Measurements from ENCODE around the gene EML6.

EML6 gene

GRCh38 chr2:54775710-54776109 lies 52.2 kb downstream of the EML6 start:
- H2AK5ac ChIP-seq (ENCODE audit: low read depth, low read length) = no peak overlapping the region
- no peaks in the 10 kb centered on the region for H3K36me3 ChIP-seq (replicated peaks in 1 of 2; ENCODE audit: control insufficient read depth in 2 of 2, insufficient read depth in 2 of 2, low read length in 2 of 2)
- no peak for DNase-seq (ENCODE audit: low spot score)

GRCh38 chr2:54776494-54776893 lies 53.0 kb downstream of the EML6 start:
- Histone ChIP-seq H3K4me3 (ENCODE audit: low read length in 2 of 2) (no peak overlapping the region), H4K91ac (ENCODE audit: low read depth, low read length, poor library complexity) (no peak overlapping the region), H3K27ac (replicated peaks; ENCODE audit: low read length) (no peak overlapping the region), H3K9me3 (replicated peaks in 1 of 2; ENCODE audit: control insufficient read depth in 2 of 2, insufficient read depth in 1 of 2, low read depth in 1 of 2, low read length in 2 of 2) (peaks cover 3 to 18% of the 10 kb centered on the region in 2 donors), H3K4ac (ENCODE audit: low read length) (no peak overlapping the region), H3K9ac (ENCODE audit: low read depth, low read length, poor library complexity) (no peak overlapping the region), H2AFZ (ENCODE audit: low read length) (no peak overlapping the region), H2BK5ac (ENCODE audit: low read length) (no peak overlapping the region), H3K79me1 (ENCODE audit: low read depth, low read length) (no peaks in the 10 kb centered on the region), H3K36me3 (replicated peaks in 1 of 2; ENCODE audit: control insufficient read depth in 2 of 2, insufficient read depth in 2 of 2, low read length in 2 of 2) (no peaks in the 10 kb centered on the region), H2BK12ac (ENCODE audit: low read length) (no peak overlapping the region), H3K4me1 (ENCODE audit: control insufficient read depth in 2 of 2, insufficient read depth in 1 of 2, low read depth in 1 of 2, low read length in 2 of 2) (no peaks in the 10 kb centered on the region), H3K27me3 (ENCODE audit: control insufficient read depth in 3 of 3, insufficient read depth in 3 of 3, low read depth in 1 of 3, low read length in 3 of 3) (no peaks in the 10 kb centered on the region), H2AK5ac (ENCODE audit: low read depth, low read length) (no peak overlapping the region), H2BK15ac (ENCODE audit: low read length) (no peak overlapping the region), H3K4me2 (ENCODE audit: insufficient read depth, low read length, poor library complexity, severe bottlenecking) (no peak overlapping the region), H2BK120ac (ENCODE audit: low read depth, low read length) (no peak overlapping the region), H3K18ac (ENCODE audit: low read length) (no peak overlapping the region), H3K23ac (ENCODE audit: low read depth, low read length, poor library complexity) (no peak overlapping the region), H3K14ac (ENCODE audit: low read length) (no peak overlapping the region), H4K8ac (ENCODE audit: low read depth, low read length) (no peak overlapping the region)
- no peak for DNase-seq (ENCODE audit: low spot score)
- no CpG with 5 or more reads among the region's 2 CpGs for WGBS, 2 donors (ENCODE audit: extremely low coverage in 2 of 2, insufficient read length in 2 of 2, insufficient replicate concordance in 1 of 2)

More at GRCh38 chr2:54775710-54776109, 52.2 kb downstream of the EML6 start:
- Histone ChIP-seq H3K27me3 (ENCODE audit: control insufficient read depth in 3 of 3, insufficient read depth in 3 of 3, low read depth in 1 of 3, low read length in 3 of 3) (no peaks in the 10 kb centered on the region), H2AFZ (ENCODE audit: low read length) (no peak overlapping the region), H2BK15ac (ENCODE audit: low read length) (no peak overlapping the region), H3K4me2 (ENCODE audit: insufficient read depth, low read length, poor library complexity, severe bottlenecking) (no peak overlapping the region), H3K18ac (ENCODE audit: low read length) (no peak overlapping the region), H3K4ac (ENCODE audit: low read length) (no peak overlapping the region), H2BK5ac (ENCODE audit: low read length) (no peak overlapping the region), H4K91ac (ENCODE audit: low read depth, low read length, poor library complexity) (no peak overlapping the region), H3K9me3 (replicated peaks in 1 of 2; ENCODE audit: control insufficient read depth in 2 of 2, insufficient read depth in 1 of 2, low read depth in 1 of 2, low read length in 2 of 2) (peaks cover 3 to 18% of the 10 kb centered on the region in 2 donors), H3K14ac (ENCODE audit: low read length) (no peak overlapping the region), H3K23ac (ENCODE audit: low read depth, low read length, poor library complexity) (no peak overlapping the region), H3K9ac (ENCODE audit: low read depth, low read length, poor library complexity) (no peak overlapping the region), H3K79me1 (ENCODE audit: low read depth, low read length) (no peaks in the 10 kb centered on the region), H3K27ac (replicated peaks; ENCODE audit: low read length) (no peak overlapping the region), H2BK12ac (ENCODE audit: low read length) (no peak overlapping the region), H3K4me1 (ENCODE audit: control insufficient read depth in 2 of 2, insufficient read depth in 1 of 2, low read depth in 1 of 2, low read length in 2 of 2) (no peaks in the 10 kb centered on the region), H2BK120ac (ENCODE audit: low read depth, low read length) (no peak overlapping the region), H4K8ac (ENCODE audit: low read depth, low read length) (no peak overlapping the region), H3K4me3 (ENCODE audit: low read length in 2 of 2) (no peak overlapping the region)

GRCh38 chr2:54783349-54783748 lies 59.9 kb downstream of the EML6 start:
- Histone ChIP-seq H4K91ac (ENCODE audit: low read depth, low read length, poor library complexity) (no peak overlapping the region), H3K4me1 (ENCODE audit: control insufficient read depth in 2 of 2, insufficient read depth in 1 of 2, low read depth in 1 of 2, low read length in 2 of 2) (no peaks in the 10 kb centered on the region), H3K4ac (ENCODE audit: low read length) (no peak overlapping the region), H4K8ac (ENCODE audit: low read depth, low read length) (no peak overlapping the region), H2BK15ac (ENCODE audit: low read length) (no peak overlapping the region), H2BK12ac (ENCODE audit: low read length) (no peak overlapping the region), H2BK120ac (ENCODE audit: low read depth, low read length) (no peak overlapping the region), H2AFZ (ENCODE audit: low read length) (no peak overlapping the region), H3K14ac (ENCODE audit: low read length) (no peak overlapping the region), H3K27me3 (ENCODE audit: control insufficient read depth in 3 of 3, insufficient read depth in 3 of 3, low read depth in 1 of 3, low read length in 3 of 3) (no peaks in the 10 kb centered on the region), H3K4me2 (ENCODE audit: insufficient read depth, low read length, poor library complexity, severe bottlenecking) (no peak overlapping the region), H2AK5ac (ENCODE audit: low read depth, low read length) (no peak overlapping the region), H3K9ac (ENCODE audit: low read depth, low read length, poor library complexity) (no peak overlapping the region), H2BK5ac (ENCODE audit: low read length) (no peak overlapping the region), H3K27ac (replicated peaks; ENCODE audit: low read length) (no peak overlapping the region), H3K18ac (ENCODE audit: low read length) (no peak overlapping the region), H3K9me3 (replicated peaks in 1 of 2; ENCODE audit: control insufficient read depth in 2 of 2, insufficient read depth in 1 of 2, low read depth in 1 of 2, low read length in 2 of 2) (no peaks in the 10 kb centered on the region), H3K23ac (ENCODE audit: low read depth, low read length, poor library complexity) (no peak overlapping the region), H3K4me3 (ENCODE audit: low read length in 2 of 2) (no peak overlapping the region), H3K79me1 (ENCODE audit: low read depth, low read length) (no peaks in the 10 kb centered on the region), H3K36me3 (replicated peaks in 1 of 2; ENCODE audit: control insufficient read depth in 2 of 2, insufficient read depth in 2 of 2, low read length in 2 of 2) (no peaks in the 10 kb centered on the region)
- no CpG with 5 or more reads among the region's 3 CpGs for WGBS, 2 donors (ENCODE audit: extremely low coverage in 2 of 2, insufficient read length in 2 of 2, insufficient replicate concordance in 1 of 2)
- no peak for DNase-seq (ENCODE audit: low spot score)

DNA sequence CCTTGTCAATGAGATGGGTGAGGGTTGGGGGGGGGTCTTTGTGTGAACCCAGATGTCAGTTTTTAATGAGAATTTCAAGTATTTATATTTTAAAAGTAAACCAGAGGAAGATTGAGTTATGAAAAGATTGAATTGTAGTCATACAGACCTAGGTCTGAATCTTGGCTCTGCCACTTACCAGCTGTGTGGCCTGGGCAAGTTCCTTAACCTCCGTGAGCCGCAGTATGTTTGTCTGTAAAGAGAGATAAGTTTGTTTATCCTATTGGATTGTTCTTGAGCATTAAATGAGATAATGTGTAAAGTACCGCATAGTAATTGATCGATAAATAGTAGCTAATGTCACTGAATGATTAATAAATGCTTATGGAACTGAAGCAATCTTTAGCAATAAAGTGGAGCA lies 63.8 kb downstream of the EML6 start:
- Histone ChIP-seq H3K14ac (ENCODE audit: low read length) (no peak overlapping the region), H2BK15ac (ENCODE audit: low read length) (no peak overlapping the region), H3K9me3 (replicated peaks in 1 of 2; ENCODE audit: control insufficient read depth in 2 of 2, insufficient read depth in 1 of 2, low read depth in 1 of 2, low read length in 2 of 2) (no peaks in the 10 kb centered on the region), H2BK5ac (ENCODE audit: low read length) (no peak overlapping the region), H2AFZ (ENCODE audit: low read length) (no peak overlapping the region), H4K8ac (ENCODE audit: low read depth, low read length) (no peak overlapping the region), H3K9ac (ENCODE audit: low read depth, low read length, poor library complexity) (no peak overlapping the region), H4K91ac (ENCODE audit: low read depth, low read length, poor library complexity) (no peak overlapping the region), H3K23ac (ENCODE audit: low read depth, low read length, poor library complexity) (no peak overlapping the region), H3K4me3 (ENCODE audit: low read length in 2 of 2) (no peak overlapping the region), H3K4me2 (ENCODE audit: insufficient read depth, low read length, poor library complexity, severe bottlenecking) (no peak overlapping the region), H3K18ac (ENCODE audit: low read length) (no peak overlapping the region), H2BK120ac (ENCODE audit: low read depth, low read length) (no peak overlapping the region), H3K27ac (replicated peaks; ENCODE audit: low read length) (no peak overlapping the region), H3K4me1 (ENCODE audit: control insufficient read depth in 2 of 2, insufficient read depth in 1 of 2, low read depth in 1 of 2, low read length in 2 of 2) (no peaks in the 10 kb centered on the region), H2BK12ac (ENCODE audit: low read length) (no peak overlapping the region), H3K79me1 (ENCODE audit: low read depth, low read length) (no peaks in the 10 kb centered on the region), H3K4ac (ENCODE audit: low read length) (no peak overlapping the region), H3K36me3 (replicated peaks in 1 of 2; ENCODE audit: control insufficient read depth in 2 of 2, insufficient read depth in 2 of 2, low read length in 2 of 2) (no peaks in the 10 kb centered on the region), H2AK5ac (ENCODE audit: low read depth, low read length) (no peak overlapping the region), H3K27me3 (ENCODE audit: control insufficient read depth in 3 of 3, insufficient read depth in 3 of 3, low read depth in 1 of 3, low read length in 3 of 3) (no peaks in the 10 kb centered on the region)
- no CpG with 5 or more reads among the region's 4 CpGs for WGBS, 2 donors (ENCODE audit: extremely low coverage in 2 of 2, insufficient read length in 2 of 2, insufficient replicate concordance in 1 of 2)
- DNase-seq (ENCODE audit: low spot score) = no peak

Measured in neuronal stem cell (in vitro differentiated cells).